OCI-LY7 (cell line): ENCODE data around the gene PIP4K2A. TPM values are rescaled to one million over a fixed set of nuclear protein-coding genes. Genes with fewer than 3 reads are reported as not detected.

Experiments
- BruUV-seq: library from RNA; stranded (reverse); fragments of 400-500 nt; replicated peaks from 2 replicates; lab custom pipeline; 2021; lab: Mats Ljungman, UMichigan
- CTCF ChIA-PET: fragments of 300-600 bp; sonication (Branson Sonifier 250); formaldehyde crosslinking; loops from one replicate; lab custom pipeline; 2022; ENCODE audit warnings: antibody characterized with exemption; ENCODE audit not compliant: unreplicated experiment; lab: Charles Lee
- POLR2A ChIA-PET: fragments of 300-600 bp; sonication (Branson Sonifier 250); formaldehyde crosslinking; loops from one replicate; lab custom pipeline; 2022; ENCODE audit warnings: antibody characterized with exemption; lab: Charles Lee
- DNase-seq: peaks from one replicate; pipeline ENCODE4 v3.0.0-alpha.2; 2015; ENCODE audit warnings: low spot score
- H2AFZ ChIP-seq: fragments of 200-600 bp; sonication (generic), shearing (Covaris generic); 2 replicates; pipeline ENCODE4 v1.6.1; 2014; ENCODE audit warnings: mild to moderate bottlenecking, antibody characterized with exemption, low read length, moderate library complexity
- H3K27ac ChIP-seq: fragments of 200-600 bp; sonication (generic); 2 replicates; pipeline ENCODE4 v1.5.1; 2014; ENCODE audit warnings: mixed run types, low read depth, mild to moderate bottlenecking, moderate library complexity, low read length, inconsistent platforms; ENCODE audit not compliant: poor library complexity, severe bottlenecking
- H3K36me3 ChIP-seq: fragments of 200-600 bp; sonication (generic); 2 replicates; pipeline ENCODE4 v1.6.1; 2014; ENCODE audit warnings: mild to moderate bottlenecking, antibody characterized with exemption, low read length, moderate library complexity, mixed read lengths; ENCODE audit not compliant: insufficient read depth
- H3K4me1 ChIP-seq: fragments of 200-600 bp; sonication (generic); 2 replicates; pipeline ENCODE4 v1.5.1; 2014; ENCODE audit warnings: mild to moderate bottlenecking, low read length; ENCODE audit not compliant: insufficient read depth, poor library complexity, severe bottlenecking
- H3K4me2 ChIP-seq: fragments of 200-600 bp; sonication (generic); 2 replicates; pipeline ENCODE4 v1.6.1; 2014; ENCODE audit warnings: mild to moderate bottlenecking, low read length
- H3K4me3 ChIP-seq: fragments of 200-600 bp; sonication (generic); 2 replicates; pipeline ENCODE4 v1.5.1; 2014; ENCODE audit warnings: mild to moderate bottlenecking, low read depth, low read length; ENCODE audit not compliant: poor library complexity, severe bottlenecking
- H3K79me2 ChIP-seq: fragments of 200-600 bp; sonication (generic); 2 replicates; pipeline ENCODE4 v1.6.1; 2016; ENCODE audit warnings: low read depth, mild to moderate bottlenecking, low read length, moderate library complexity, mixed read lengths; ENCODE audit not compliant: insufficient read depth
- H3K9me2 ChIP-seq: fragments of 200-600 bp; sonication (generic); 2 replicates; pipeline ENCODE4 v1.6.1; 2016; ENCODE audit warnings: mild to moderate bottlenecking, low read length, mixed read lengths; ENCODE audit not compliant: insufficient read depth
- H3K9me3 ChIP-seq: fragments of 200-600 bp; sonication (generic); 2 replicates; pipeline ENCODE4 v1.6.1; 2014; ENCODE audit warnings: mild to moderate bottlenecking, mixed run types, low read length, mixed read lengths
- H4K20me1 ChIP-seq: fragments of 200-600 bp; sonication (generic); 2 replicates; pipeline ENCODE4 v1.6.1; 2014; ENCODE audit warnings: mild to moderate bottlenecking, antibody characterized with exemption, low read length, moderate library complexity, mixed read lengths; ENCODE audit not compliant: insufficient read depth
- EZH2phosphoT487 ChIP-seq: fragments of 200-600 bp; sonication (generic); IDR thresholded peaks from 2 replicates; pipeline ENCODE4 v1.6.1; 2018; ENCODE audit warnings: low read depth, borderline replicate concordance, mild to moderate bottlenecking, mixed run types, antibody characterized with exemption, low read length, moderate library complexity, mixed read lengths
- intact Hi-C: fragments of 100-400 bp; cut with micrococcal nuclease; formaldehyde crosslinking; loops from one replicate; pipeline ENCODE4 v1.10.0; 2022; ENCODE audit not compliant: unreplicated experiment
- total RNA-seq, 2 experiments: library from RNA; depleted of rRNA in 1 of 2; stranded (reverse); fragments of >200 nt in 1 of 2; shearing (Covaris generic) in 1 of 2; gene quantifications; 2 replicates each; pipeline ENCODE4 v1.2.3, GENCODE V29; 2014 to 2022
- TF ChIP-seq, protein P1 (sequence below): fragments of 200-600 bp; sonication (generic); conservative IDR thresholded peaks from 2 replicates; pipeline ENCODE4 v1.5.1; 2014; ENCODE audit warnings: mild to moderate bottlenecking, antibody characterized with exemption, low read length, moderate library complexity, mixed read lengths

PIP4K2A gene
- total RNA-seq, 2 experiments from 2014 or later = 32.5 to 42.6 TPM

DNA sequence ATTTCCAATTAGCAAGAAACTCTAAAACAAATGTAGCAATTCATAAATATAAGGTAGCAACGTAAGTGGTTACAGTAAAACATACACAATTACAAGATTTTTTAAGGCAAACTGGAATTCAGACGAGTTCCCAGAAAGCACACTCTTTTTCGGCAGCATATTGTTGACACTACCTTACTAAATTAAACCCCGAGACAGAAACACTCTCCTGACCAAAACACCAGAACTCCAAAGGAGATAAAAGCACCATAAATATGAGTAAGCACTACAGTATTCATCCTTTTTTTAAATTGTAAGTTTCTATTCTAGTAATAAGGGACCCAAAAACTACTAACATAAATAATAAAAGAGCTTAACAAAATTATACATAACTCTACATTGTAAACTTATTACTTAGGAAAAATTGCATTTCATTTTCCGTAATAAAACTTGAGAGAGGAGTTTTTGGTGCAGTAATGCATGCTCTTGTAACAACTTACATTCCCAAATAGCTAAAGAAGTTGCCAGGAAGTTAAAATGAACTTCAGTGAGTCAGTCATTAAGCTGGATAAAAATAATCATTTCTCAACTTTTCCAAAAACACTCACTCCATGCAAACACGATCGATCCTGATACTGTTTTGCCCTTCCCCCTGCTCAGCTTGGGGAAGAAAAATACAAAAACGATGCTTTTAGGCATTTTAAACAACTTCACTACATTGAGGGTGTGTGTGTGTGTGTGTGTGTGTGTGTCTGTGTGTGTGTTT, 2.0 kb downstream of the PIP4K2A start:
- Histone ChIP-seq H3K9me2 (no peaks in the 10 kb centered on the region), H3K4me1 (peaks cover 28% of the 10 kb centered on the region), H3K36me3 (no peaks in the 10 kb centered on the region), H3K9me3 (no peaks in the 10 kb centered on the region), H3K79me2 (peaks cover 56% of the 10 kb centered on the region), H3K27ac (no peak overlapping the region), H3K4me2 (peak overlapping the region; percentile 85), H2AFZ (no peak overlapping the region), H3K4me3 (peak overlapping the region; percentile 88), H4K20me1 (peaks cover 47% of the 10 kb centered on the region)
- ChIA-PET CTCF (no interaction called here), POLR2A (interaction anchor here (0.7 to 3.1 kb wide), 8 partner anchors 8 to 98 kb away, joined by 3 to 9 read pairs (median 4); no protein-coding TSS in a partner anchor)
- no peak for DNase-seq
- TF ChIP-seq, protein P1, sequence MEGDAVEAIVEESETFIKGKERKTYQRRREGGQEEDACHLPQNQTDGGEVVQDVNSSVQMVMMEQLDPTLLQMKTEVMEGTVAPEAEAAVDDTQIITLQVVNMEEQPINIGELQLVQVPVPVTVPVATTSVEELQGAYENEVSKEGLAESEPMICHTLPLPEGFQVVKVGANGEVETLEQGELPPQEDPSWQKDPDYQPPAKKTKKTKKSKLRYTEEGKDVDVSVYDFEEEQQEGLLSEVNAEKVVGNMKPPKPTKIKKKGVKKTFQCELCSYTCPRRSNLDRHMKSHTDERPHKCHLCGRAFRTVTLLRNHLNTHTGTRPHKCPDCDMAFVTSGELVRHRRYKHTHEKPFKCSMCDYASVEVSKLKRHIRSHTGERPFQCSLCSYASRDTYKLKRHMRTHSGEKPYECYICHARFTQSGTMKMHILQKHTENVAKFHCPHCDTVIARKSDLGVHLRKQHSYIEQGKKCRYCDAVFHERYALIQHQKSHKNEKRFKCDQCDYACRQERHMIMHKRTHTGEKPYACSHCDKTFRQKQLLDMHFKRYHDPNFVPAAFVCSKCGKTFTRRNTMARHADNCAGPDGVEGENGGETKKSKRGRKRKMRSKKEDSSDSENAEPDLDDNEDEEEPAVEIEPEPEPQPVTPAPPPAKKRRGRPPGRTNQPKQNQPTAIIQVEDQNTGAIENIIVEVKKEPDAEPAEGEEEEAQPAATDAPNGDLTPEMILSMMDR = no peak
- TF ChIP-seq EZH2phosphoT487 = no peak
- intact Hi-C loops = loop anchor here (5.0 kb wide), 3 partner anchors 95 to 395 kb away; partner anchors contain the start of gene COMMD3
- BruUV-seq = no TSS peak

DNA sequence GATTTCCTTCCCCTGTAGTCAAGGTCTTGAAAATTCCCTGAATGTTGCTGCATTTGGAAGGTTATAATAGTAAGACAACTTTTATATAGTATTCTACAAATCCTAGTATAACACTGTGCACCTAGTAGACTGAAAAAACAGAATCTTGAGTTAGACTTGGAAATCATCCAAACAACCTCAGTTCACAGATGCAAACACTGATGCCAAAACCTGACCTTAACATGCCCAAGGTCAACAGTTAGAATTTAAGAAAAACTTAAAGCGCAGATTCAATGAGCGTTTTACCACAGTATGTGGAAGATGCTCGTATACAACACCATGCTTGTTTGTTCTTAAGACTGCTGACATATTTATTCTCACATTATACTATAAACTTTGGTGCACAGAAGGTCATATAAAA, 3.0 kb downstream of the PIP4K2A start:
- 0 out of 2 replicates have a peak overlapping the region, but pooled peaks have one; percentile 85 for H3K4me2 ChIP-seq
- H3K9me2 ChIP-seq = no peaks in the 10 kb centered on the region
- peaks cover 28% of the 10 kb centered on the region for H3K4me1 ChIP-seq
- ChIA-PET POLR2A (interaction anchor here (3.1 kb wide), 1 partner anchor 10 kb away, joined by 9 read pairs; no protein-coding TSS in a partner anchor), CTCF (no interaction called here)
- intact Hi-C loops = loop anchor here (5.0 kb wide), 3 partner anchors 94 to 394 kb away; partner anchors contain the start of gene COMMD3
- TF ChIP-seq EZH2phosphoT487 = no peak
- TF ChIP-seq, protein P1 = no peak
- no peak overlapping the region for H2AFZ ChIP-seq
- no peak overlapping the region for H3K4me3 ChIP-seq
- peaks cover 63% of the 10 kb centered on the region for H3K79me2 ChIP-seq
- no peak for DNase-seq
- H3K27ac ChIP-seq = no peak overlapping the region
- H4K20me1 ChIP-seq = peaks cover 47% of the 10 kb centered on the region
- H3K36me3 ChIP-seq = no peaks in the 10 kb centered on the region
- no TSS peak for BruUV-seq
- H3K9me3 ChIP-seq = no peaks in the 10 kb centered on the region
